Panc1 (cell line): Measurements from ENCODE around the gene ACYP2.

ENCODE experiments used
- POLR2AphosphoS5 ChIP-seq: IDR thresholded peaks from 2 replicates; pipeline ENCODE4 v1.6.1; 2012; ENCODE audit warnings: mild to moderate bottlenecking, low read depth, low read length, moderate library complexity
- REST ChIP-seq, 2 experiments: IDR thresholded peaks; 2 replicates each; pipeline ENCODE4 v1.6.1; 2011 to 2012; ENCODE audit warnings: low read depth in 2 of 2, control low read depth in 1 of 2, low read length in 1 of 2, mild to moderate bottlenecking in 1 of 2, moderate library complexity in 1 of 2; ENCODE audit not compliant: insufficient read depth in 1 of 2
- TF ChIP-seq, protein P1 (sequence below): fragments of 450-650 bp; IDR thresholded peaks from 2 replicates; pipeline ENCODE4 v1.5.1; 2017; ENCODE audit warnings: mild to moderate bottlenecking

- TF ChIP-seq, protein P1, sequence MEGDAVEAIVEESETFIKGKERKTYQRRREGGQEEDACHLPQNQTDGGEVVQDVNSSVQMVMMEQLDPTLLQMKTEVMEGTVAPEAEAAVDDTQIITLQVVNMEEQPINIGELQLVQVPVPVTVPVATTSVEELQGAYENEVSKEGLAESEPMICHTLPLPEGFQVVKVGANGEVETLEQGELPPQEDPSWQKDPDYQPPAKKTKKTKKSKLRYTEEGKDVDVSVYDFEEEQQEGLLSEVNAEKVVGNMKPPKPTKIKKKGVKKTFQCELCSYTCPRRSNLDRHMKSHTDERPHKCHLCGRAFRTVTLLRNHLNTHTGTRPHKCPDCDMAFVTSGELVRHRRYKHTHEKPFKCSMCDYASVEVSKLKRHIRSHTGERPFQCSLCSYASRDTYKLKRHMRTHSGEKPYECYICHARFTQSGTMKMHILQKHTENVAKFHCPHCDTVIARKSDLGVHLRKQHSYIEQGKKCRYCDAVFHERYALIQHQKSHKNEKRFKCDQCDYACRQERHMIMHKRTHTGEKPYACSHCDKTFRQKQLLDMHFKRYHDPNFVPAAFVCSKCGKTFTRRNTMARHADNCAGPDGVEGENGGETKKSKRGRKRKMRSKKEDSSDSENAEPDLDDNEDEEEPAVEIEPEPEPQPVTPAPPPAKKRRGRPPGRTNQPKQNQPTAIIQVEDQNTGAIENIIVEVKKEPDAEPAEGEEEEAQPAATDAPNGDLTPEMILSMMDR, result no peak
- no peak for TF ChIP-seq POLR2AphosphoS5
- no peak for TF ChIP-seq REST (IDR thresholded peaks at IDR 0.05; ENCODE audit: insufficient read depth in 1 of 2, low read depth in 2 of 2, low read length in 1 of 2)
Observed at GRCh38 chr2:54067851-54068375, 47.5 kb upstream of the ACYP2 start.
